GM12891 (cell line): ENCODE data around the gene NRXN3.

ENCODE experiments used
- POLR2A ChIP-seq: IDR thresholded peaks from 2 replicates; pipeline ENCODE4 v1.6.1; 2011; ENCODE audit warnings: low read depth, low read length, control low read depth
- POLR2AphosphoS5 ChIP-seq: IDR thresholded peaks from 2 replicates; pipeline ENCODE4 v1.6.1; 2011; ENCODE audit warnings: low read depth, low read length, control low read depth

- TF ChIP-seq POLR2A (no peak), POLR2AphosphoS5 (no peak)
Measured at GRCh38 chr14:79600406-79600805, 1430.2 kb downstream of the NRXN3 start.
